GM13976 (cell line): ENCODE measurements around the gene AGBL4.
A peak's percentile ranks its signal among the peaks of the same experiment; 100 is the strongest.

Experiments used
- DNase-seq: peaks from one replicate; pipeline ENCODE4 v3.0.0; 2012; ENCODE audit warnings: low spot score
- in situ Hi-C: fragments of 300-500 bp; cut with MboI; formaldehyde crosslinking; loops from one replicate; pipeline ENCODE4 v1.12.0; 2022; ENCODE audit warnings: low sequenced_read_pairs, mixed read lengths, inconsistent platforms; ENCODE audit not compliant: unreplicated experiment
- TF ChIP-seq, protein P1 (sequence below): IDR thresholded peaks from 2 replicates; pipeline ENCODE4 v1.5.1; 2012; ENCODE audit warnings: borderline replicate concordance, mild to moderate bottlenecking; ENCODE audit not compliant: insufficient read depth; ENCODE audit errors: extremely low read depth, missing control alignments, control extremely low read depth

AGBL4 gene

GRCh38 chr1:48761411-48761810 is 1262.3 kb downstream of the AGBL4 start:
- in situ Hi-C loops: no loop called here
- TF ChIP-seq, protein P1, sequence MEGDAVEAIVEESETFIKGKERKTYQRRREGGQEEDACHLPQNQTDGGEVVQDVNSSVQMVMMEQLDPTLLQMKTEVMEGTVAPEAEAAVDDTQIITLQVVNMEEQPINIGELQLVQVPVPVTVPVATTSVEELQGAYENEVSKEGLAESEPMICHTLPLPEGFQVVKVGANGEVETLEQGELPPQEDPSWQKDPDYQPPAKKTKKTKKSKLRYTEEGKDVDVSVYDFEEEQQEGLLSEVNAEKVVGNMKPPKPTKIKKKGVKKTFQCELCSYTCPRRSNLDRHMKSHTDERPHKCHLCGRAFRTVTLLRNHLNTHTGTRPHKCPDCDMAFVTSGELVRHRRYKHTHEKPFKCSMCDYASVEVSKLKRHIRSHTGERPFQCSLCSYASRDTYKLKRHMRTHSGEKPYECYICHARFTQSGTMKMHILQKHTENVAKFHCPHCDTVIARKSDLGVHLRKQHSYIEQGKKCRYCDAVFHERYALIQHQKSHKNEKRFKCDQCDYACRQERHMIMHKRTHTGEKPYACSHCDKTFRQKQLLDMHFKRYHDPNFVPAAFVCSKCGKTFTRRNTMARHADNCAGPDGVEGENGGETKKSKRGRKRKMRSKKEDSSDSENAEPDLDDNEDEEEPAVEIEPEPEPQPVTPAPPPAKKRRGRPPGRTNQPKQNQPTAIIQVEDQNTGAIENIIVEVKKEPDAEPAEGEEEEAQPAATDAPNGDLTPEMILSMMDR: no peak
- DNase-seq: no peak

DNA sequence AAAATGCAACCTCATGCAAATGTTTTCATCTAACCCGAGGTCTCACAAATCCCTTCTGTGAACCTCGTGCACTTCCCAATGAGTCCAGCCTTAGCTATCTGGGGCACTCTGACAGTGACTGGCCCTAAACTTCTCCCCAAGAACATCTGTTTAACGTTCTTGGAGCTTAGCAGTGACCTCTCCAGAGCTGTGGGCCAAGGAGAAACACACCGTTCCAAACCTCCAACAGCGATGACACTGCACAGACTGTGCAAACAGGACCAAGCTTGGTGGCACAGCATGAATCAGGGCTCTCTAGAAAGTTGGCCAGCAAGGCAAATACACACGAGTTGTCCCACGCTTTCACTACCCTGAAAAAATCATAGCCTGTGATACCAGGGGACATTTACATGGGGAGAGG is 1262.9 kb downstream of the AGBL4 start:
- in situ Hi-C loops: no loop called here
- no peak for DNase-seq
- TF ChIP-seq, protein P1: no peak

GRCh38 chr1:48758976-48759375 is 1264.8 kb downstream of the AGBL4 start:
- TF ChIP-seq, protein P1: no peak
- in situ Hi-C loops: no loop called here
- DNase-seq: no peak

GRCh38 chr1:48757363-48757762 is 1266.4 kb downstream of the AGBL4 start:
- TF ChIP-seq, protein P1: no peak
- DNase-seq: peak; percentile 53
- in situ Hi-C loops: no loop called here

DNA sequence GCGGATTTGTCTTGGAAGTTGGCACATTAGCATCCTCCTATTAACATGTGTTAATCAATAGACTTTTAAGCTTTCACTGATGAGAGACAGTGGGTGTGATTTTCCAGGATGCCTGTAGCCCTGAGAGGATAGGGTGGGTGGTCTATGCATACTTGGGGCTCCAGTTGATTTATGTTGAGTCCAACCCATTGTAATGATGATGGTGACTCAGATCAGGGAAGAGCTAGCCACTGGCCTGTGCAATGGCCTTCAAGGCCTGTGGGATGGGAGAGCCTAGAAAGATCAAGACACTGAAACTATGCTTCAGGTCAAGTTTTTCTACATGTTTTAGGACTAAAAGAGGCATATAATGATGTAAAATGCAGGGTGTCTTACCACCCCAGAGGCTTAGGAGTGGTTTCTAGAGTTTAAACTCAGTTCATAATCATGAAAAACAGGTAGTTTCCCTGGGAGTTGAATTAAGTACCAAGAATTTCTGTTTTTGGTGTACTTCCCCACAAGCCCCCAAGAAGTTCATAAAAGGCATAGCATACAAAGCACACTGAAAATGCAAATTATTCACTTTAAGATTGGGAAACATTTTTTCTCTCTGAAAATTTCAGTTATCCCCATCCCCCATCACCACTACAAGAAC is 1267.0 kb downstream of the AGBL4 start:
- TF ChIP-seq, protein P1: no peak
- in situ Hi-C loops: no loop called here
- no peak for DNase-seq

DNA sequence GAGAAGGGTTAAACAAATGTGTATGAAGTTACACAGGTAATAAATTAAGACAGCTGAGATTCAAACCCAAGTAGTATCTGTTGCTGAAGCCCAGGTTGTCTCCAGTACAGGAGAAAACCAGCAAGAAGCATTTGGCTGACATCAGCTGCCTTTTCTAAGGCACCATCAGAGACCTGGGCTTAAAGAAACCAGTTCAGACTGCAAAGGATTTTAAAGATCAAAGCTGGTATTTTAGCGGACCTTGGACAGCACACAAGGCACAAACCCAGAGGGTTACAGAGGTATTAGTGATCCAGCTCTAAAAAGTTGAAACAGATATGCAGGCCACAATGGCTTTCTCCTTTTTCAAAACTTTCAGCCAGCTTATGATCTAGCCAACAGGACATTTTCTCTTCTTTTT is 1270.5 kb downstream of the AGBL4 start:
- in situ Hi-C loops: no loop called here
- TF ChIP-seq, protein P1: no peak
- no peak for DNase-seq

DNA sequence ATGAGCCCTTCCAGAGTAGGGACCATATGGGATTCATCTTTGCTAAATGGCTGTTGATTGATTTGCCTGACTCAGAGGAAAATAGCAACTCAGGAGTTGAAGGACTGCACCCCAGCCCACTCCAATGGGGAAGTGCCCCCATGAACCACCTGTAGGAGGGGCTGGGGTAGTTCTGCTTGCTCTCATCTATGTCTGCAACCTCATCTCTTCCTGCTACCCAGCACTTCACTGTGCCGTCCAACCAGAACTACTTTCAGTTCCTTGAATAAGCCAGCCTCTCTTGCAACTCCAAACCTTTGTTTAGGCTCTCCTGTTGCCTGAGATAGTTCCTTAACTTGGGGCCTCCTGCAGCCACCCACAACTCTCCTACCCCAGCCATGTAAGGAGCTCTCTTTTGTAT is 1273.6 kb downstream of the AGBL4 start:
- in situ Hi-C loops: no loop called here
- TF ChIP-seq, protein P1: no peak
- peak; percentile 21 for DNase-seq
